Measurements from ENCODE around the gene RBL1.

DNA sequence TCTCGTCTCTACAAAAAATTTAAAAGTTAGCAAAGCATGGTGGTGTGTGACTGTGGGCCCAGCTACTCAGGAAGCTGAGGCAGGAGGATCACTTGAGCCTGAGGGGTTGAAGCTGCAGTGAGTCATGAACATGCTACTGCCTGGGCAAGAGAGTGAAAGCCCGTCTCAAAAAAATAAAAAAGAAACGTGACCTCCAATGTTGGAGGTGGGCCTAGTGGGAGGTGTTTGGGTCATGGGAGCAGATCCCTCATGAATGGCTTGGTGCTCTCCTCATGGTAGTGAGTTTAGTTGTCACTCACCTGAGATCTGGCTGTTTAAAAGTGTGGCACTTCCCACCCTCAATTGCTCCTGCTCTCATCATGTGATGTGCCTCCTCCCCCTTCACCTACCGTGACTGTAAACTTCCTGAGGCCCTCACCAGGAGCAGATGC is 24.3 kb downstream of the RBL1 start:
- TF ChIP-seq, protein P1, sequence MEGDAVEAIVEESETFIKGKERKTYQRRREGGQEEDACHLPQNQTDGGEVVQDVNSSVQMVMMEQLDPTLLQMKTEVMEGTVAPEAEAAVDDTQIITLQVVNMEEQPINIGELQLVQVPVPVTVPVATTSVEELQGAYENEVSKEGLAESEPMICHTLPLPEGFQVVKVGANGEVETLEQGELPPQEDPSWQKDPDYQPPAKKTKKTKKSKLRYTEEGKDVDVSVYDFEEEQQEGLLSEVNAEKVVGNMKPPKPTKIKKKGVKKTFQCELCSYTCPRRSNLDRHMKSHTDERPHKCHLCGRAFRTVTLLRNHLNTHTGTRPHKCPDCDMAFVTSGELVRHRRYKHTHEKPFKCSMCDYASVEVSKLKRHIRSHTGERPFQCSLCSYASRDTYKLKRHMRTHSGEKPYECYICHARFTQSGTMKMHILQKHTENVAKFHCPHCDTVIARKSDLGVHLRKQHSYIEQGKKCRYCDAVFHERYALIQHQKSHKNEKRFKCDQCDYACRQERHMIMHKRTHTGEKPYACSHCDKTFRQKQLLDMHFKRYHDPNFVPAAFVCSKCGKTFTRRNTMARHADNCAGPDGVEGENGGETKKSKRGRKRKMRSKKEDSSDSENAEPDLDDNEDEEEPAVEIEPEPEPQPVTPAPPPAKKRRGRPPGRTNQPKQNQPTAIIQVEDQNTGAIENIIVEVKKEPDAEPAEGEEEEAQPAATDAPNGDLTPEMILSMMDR (IDR thresholded peaks at IDR 0.05): no peak
- no peak for TF ChIP-seq POLR2A (IDR thresholded peaks at IDR 0.05)

Data from right lobe of liver (tissue), 4 donors.